Stimulated activated naive CD8-positive, alpha-beta T cell treated with anti-CD3 and anti-CD28 coated beads, Interleukin-15, amount 100 ng/mL, for 72 hours (primary cell): ENCODE results near the gene RNF11.
"Not testable (repeated sequence)": the region's sequence is repeated elsewhere in the genome, so short reads cannot be mapped to it uniquely, and the experiment has no call there.

Experiments used
- ATAC-seq: fragments of 150-1000 bp; cut with Tn5 transposase; 2 replicates; pipeline ENCODE4 v1.10.0; 2021; ENCODE audit warnings: mild to moderate bottlenecking, moderate library complexity
- DNase-seq, 2 donors: peaks; one replicate each; pipeline ENCODE4 v3.0.0; 2021 to 2022
- H3K27ac Mint-ChIP-seq, 2 donors: one replicate each; pipeline ENCODE4 v1.8.0; 2022; ENCODE audit warnings: mild to moderate bottlenecking in 2 of 2, mixed read lengths in 2 of 2, moderate library complexity in 2 of 2
- H3K27me3 Mint-ChIP-seq: one replicate; pipeline ENCODE4 v1.8.0; 2022; ENCODE audit warnings: mixed read lengths
- H3K4me1 Mint-ChIP-seq: one replicate; pipeline ENCODE4 v1.8.0; 2022; ENCODE audit warnings: mild to moderate bottlenecking, mixed read lengths
- H3K4me3 Mint-ChIP-seq, 2 donors: one replicate each; pipeline ENCODE4 v1.8.0; 2022; ENCODE audit warnings: mild to moderate bottlenecking in 2 of 2, mixed read lengths in 2 of 2, moderate library complexity in 1 of 2
- H3K9me3 Mint-ChIP-seq, 2 donors: one replicate each; pipeline ENCODE4 v1.8.0; 2022; ENCODE audit warnings: mixed read lengths in 2 of 2

Gene RNF11

DNA sequence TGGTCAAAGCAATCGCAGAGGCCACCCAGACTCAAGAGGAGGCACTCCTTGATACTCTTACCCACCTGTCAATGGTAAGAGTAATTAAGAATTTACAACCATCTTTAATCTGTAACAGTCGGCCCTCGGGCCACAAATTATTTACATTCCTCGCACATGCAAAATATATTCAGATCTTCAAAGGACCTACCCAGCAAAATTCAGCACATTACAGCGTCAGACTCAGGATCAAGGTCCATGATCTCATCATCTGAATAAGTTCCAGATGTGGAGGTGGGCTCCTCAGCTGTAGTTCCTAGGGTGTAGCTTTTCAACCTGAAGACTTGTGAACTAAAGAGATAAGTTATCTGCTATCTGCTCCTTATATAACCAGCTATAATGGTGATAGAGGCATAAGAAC, 17.1 kb upstream of the RNF11 start:
- ATAC-seq (no peak), DNase-seq (no peak)
- H3K9me3 Mint-ChIP-seq: no peaks in the 10 kb centered on the region
- peaks cover 31% of the 10 kb centered on the region for H3K4me1 Mint-ChIP-seq
- H3K4me3 Mint-ChIP-seq: no peak overlapping the region
- H3K27me3 Mint-ChIP-seq: no peaks in the 10 kb centered on the region
- no peak overlapping the region for H3K27ac Mint-ChIP-seq

DNA sequence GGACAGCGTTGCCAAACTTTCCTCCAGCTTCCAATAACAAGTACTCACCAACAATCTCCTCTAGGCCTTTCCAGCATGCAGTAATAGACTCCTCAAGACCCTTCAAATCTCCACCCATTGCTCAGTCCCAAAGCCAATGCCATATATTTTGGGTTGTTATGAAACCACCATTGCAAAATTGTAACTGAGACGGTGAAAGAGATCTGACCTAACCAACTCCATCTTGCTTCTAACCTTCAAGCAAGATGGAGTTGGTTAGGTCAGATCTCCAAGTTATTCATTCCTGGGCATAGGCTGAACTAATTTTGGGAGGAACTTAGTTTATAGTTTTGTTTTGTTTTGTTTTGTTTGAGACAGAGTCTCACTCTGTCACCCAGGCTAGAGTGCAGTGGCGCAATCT, 14.5 kb upstream of the RNF11 start:
- DNase-seq, H3K9me3 Mint-ChIP-seq, H3K27me3 Mint-ChIP-seq, ATAC-seq, H3K27ac Mint-ChIP-seq, H3K4me3 Mint-ChIP-seq: not testable (repeated sequence)
- H3K4me1 Mint-ChIP-seq: peaks cover 12% of the 10 kb centered on the region

- H3K4me3 Mint-ChIP-seq: no peak overlapping the region
- H3K4me1 Mint-ChIP-seq: peaks cover 12% of the 10 kb centered on the region
- no peak overlapping the region for H3K27ac Mint-ChIP-seq
- no peaks in the 10 kb centered on the region for H3K9me3 Mint-ChIP-seq
- ATAC-seq (no peak), DNase-seq (no peak)
- no peaks in the 10 kb centered on the region for H3K27me3 Mint-ChIP-seq
Measured at GRCh38 chr1:51222136-51222787, 13.8 kb upstream of the RNF11 start.

DNA sequence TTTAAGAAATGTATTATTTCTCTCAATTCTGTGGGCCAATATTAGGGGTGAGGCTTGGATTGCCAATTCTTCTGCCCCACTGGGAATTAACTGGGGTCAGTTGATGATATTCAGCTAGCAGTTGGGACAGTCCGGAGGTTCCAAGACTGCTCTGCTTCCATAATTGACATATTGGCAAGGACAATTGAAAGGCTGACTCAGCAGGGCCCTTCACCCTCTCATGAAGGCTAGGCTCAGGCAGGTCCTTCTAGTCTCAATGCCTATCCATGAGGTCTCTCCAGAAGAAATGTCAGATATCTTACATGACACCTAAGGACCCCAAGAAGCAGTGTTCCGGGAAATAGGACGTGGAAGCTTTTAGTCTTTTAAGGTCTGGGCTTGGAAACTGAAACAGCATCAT, 13.3 kb upstream of the RNF11 start:
- no peak overlapping the region for H3K27ac Mint-ChIP-seq
- H3K4me1 Mint-ChIP-seq: peaks cover 12% of the 10 kb centered on the region
- DNase-seq: no peak
- H3K9me3 Mint-ChIP-seq: no peaks in the 10 kb centered on the region
- ATAC-seq: no peak
- no peaks in the 10 kb centered on the region for H3K27me3 Mint-ChIP-seq
- no peak overlapping the region for H3K4me3 Mint-ChIP-seq

- no peak overlapping the region for H3K4me3 Mint-ChIP-seq
- peaks cover 12% of the 10 kb centered on the region for H3K4me1 Mint-ChIP-seq
- no peaks in the 10 kb centered on the region for H3K9me3 Mint-ChIP-seq
- no peaks in the 10 kb centered on the region for H3K27me3 Mint-ChIP-seq
- H3K27ac Mint-ChIP-seq: no peak overlapping the region
- no peak for DNase-seq
- ATAC-seq: no peak
Measured at GRCh38 chr1:51224255-51224654, 11.8 kb upstream of the RNF11 start.

- not testable (repeated sequence) for H3K9me3 Mint-ChIP-seq, H3K4me3 Mint-ChIP-seq
Measured at GRCh38 chr1:51227231-51227960, 8.7 kb upstream of the RNF11 start.

DNA sequence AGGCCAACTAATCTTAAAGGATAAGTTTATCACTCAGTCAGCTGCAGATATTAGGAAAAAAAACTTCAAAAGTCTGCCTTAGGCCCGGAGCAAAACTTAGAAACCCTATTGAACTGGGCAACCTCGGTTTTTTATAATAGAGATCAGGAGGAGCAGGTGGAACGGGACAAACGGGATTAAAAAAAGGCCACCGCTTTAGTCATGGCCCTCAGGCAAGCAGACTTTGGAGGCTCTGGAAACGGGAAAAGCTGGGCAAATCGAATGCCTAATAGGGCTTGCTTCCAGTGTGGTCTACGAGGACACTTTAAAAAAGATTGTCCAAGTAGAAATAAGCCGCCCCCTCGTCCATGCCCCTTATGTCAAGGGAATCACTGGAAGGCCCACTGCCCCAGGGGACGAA, 7.6 kb upstream of the RNF11 start:
- DNase-seq, H3K27me3 Mint-ChIP-seq, H3K4me3 Mint-ChIP-seq, H3K4me1 Mint-ChIP-seq, ATAC-seq, H3K27ac Mint-ChIP-seq, H3K9me3 Mint-ChIP-seq: not testable (repeated sequence)

More at GRCh38 chr1:51227231-51227960, 8.7 kb upstream of the RNF11 start:
- ATAC-seq, H3K27ac Mint-ChIP-seq, DNase-seq, H3K27me3 Mint-ChIP-seq, H3K4me1 Mint-ChIP-seq: not testable (repeated sequence)

GRCh38 chr1:51230501-51231078, 5.5 kb upstream of the RNF11 start:
- Mint-ChIP-seq H3K4me3 (no peak overlapping the region), H3K27ac (no peak overlapping the region), H3K27me3 (no peaks in the 10 kb centered on the region), H3K9me3 (no peaks in the 10 kb centered on the region), H3K4me1 (peaks cover 17% of the 10 kb centered on the region)
- ATAC-seq: no peak
- DNase-seq: no peak

DNA sequence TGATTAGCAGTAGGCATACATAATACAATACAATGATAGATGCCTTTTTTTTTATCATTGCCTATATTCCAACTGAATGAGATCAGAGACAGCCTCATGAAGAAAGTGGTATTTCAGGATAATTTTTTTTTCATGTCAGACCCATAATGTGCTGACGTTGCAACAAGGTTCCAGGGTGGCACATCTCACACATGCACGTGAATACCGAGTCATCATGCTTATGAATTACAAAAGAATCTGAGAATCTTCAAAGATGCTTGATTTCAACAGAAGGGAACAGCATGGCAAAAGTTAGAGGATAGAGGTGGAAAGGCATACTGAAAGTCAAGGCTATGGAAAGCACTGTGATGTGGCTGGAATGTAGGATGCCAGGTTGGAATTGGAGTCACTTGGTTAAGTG, 5.0 kb upstream of the RNF11 start:
- no peaks in the 10 kb centered on the region for H3K27me3 Mint-ChIP-seq
- no peak overlapping the region for H3K4me3 Mint-ChIP-seq
- no peak for DNase-seq
- H3K4me1 Mint-ChIP-seq: peaks cover 18% of the 10 kb centered on the region
- H3K27ac Mint-ChIP-seq: no peak overlapping the region
- no peak for ATAC-seq
- no peaks in the 10 kb centered on the region for H3K9me3 Mint-ChIP-seq

GRCh38 chr1:51231896-51232295, 4.2 kb upstream of the RNF11 start:
- DNase-seq (no peak), ATAC-seq (no peak)
- H3K9me3 Mint-ChIP-seq: no peaks in the 10 kb centered on the region
- H3K4me3 Mint-ChIP-seq: no peak overlapping the region
- H3K4me1 Mint-ChIP-seq: peaks cover 18% of the 10 kb centered on the region
- H3K27ac Mint-ChIP-seq: no peak overlapping the region
- no peaks in the 10 kb centered on the region for H3K27me3 Mint-ChIP-seq

DNA sequence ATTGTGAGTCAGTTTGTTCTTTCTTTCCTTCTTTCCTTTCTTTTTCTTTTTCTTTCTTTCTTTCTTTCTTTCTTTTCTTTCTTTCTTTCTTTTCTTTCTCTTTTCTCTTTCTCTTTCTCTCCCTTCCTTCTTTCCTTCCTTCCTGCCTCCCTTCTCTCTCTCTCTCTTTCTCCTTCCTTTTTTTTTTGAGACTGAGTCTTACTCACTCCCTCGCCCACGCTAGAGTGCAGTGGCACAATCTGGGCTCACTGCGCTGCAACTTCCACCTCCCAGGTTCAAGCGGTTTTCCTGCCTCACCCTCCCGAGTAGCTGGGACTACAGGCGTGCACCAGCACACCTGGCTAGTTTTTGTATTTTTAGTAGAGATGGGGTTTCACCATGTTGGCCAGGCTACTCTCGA, 1.8 kb upstream of the RNF11 start:
- H3K4me3 Mint-ChIP-seq: peak overlapping the region in 1 of 2 donors; percentile 11
- peaks cover 18% of the 10 kb centered on the region for H3K4me1 Mint-ChIP-seq
- H3K27me3 Mint-ChIP-seq, H3K9me3 Mint-ChIP-seq, H3K27ac Mint-ChIP-seq, ATAC-seq, DNase-seq: not testable (repeated sequence)

GRCh38 chr1:51234721-51235425, 1.2 kb upstream of the RNF11 start:
- peak overlapping the region in 1 of 2 donors; percentile 43 for H3K27ac Mint-ChIP-seq
- no peaks in the 10 kb centered on the region for H3K9me3 Mint-ChIP-seq
- H3K27me3 Mint-ChIP-seq: no peaks in the 10 kb centered on the region
- peak overlapping the region; percentile 84 to 88 for H3K4me3 Mint-ChIP-seq
- ATAC-seq (no peak), DNase-seq (peak; percentile 23 to 53)
- peaks cover 20% of the 10 kb centered on the region for H3K4me1 Mint-ChIP-seq

DNA sequence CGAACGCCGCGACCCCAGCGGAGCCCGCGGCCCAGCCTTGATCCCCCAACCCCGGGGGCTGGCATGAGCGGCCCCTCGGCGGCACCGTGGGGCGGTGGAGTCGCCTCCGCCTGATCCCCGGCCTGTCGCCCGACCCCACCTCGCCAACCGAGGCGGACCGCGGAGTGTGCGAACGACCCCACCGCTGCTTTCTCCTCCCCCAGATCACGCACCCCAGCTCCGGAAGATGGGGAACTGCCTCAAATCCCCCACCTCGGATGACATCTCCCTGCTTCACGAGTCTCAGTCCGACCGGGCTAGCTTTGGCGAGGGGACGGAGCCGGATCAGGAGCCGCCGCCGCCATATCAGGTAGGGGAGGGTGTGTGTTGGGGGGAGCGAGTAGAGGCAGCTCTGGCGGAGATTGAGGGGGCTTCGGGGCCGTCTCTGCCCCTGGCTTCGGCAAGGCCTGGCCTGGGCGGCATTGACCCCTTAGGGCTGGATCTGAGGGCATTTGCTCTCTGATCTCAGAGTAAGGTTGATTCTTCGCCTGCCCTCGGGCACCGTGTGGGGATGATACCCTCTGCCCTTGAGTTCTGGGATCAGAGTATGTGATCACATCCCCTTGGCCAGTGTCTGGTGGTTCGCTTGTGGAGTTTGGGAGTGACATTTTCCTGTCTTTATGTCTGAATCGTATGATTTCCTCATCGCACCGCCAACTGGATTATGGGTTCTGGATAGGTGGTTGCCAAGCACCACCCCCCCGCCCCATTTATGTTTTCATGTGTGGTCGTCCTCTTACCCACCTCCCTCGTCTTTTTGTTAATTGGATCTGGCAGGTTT, 668 bp downstream of the RNF11 start:
- ATAC-seq (peak; percentile 55), DNase-seq (peak; percentile 48 to 52)
- H3K27me3 Mint-ChIP-seq: no peaks in the 10 kb centered on the region
- no peak overlapping the region for H3K27ac Mint-ChIP-seq
- no peak overlapping the region for H3K4me3 Mint-ChIP-seq
- H3K4me1 Mint-ChIP-seq: peaks cover 39% of the 10 kb centered on the region
- no peaks in the 10 kb centered on the region for H3K9me3 Mint-ChIP-seq

GRCh38 chr1:51237351-51238033, 1.4 kb downstream of the RNF11 start:
- peaks cover 40% of the 10 kb centered on the region for H3K4me1 Mint-ChIP-seq
- H3K4me3 Mint-ChIP-seq: no peak overlapping the region
- DNase-seq: no peak
- no peak overlapping the region for H3K27ac Mint-ChIP-seq
- no peaks in the 10 kb centered on the region for H3K27me3 Mint-ChIP-seq
- H3K9me3 Mint-ChIP-seq: no peaks in the 10 kb centered on the region
- no peak for ATAC-seq

DNA sequence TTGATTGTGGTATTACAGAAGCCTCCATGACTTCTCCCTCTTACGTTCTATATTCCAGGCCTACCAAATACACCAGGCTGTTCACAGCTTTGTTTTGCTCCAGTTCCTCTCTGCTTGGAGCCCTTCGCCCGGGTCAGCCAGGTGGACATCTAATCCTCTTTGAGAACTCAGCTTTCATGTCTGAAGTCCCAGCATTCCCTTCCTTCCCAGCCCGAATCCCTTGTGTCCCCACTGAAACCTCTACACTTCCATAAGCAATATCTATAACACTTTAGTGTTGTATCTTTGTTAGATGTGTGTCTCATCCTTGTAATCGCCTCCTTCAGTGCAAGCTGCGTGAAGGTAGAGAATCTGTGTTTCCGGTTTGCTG, 1.9 kb downstream of the RNF11 start:
- ATAC-seq (no peak), DNase-seq (no peak)
- H3K4me1 Mint-ChIP-seq: peaks cover 42% of the 10 kb centered on the region
- no peak overlapping the region for H3K4me3 Mint-ChIP-seq
- H3K27ac Mint-ChIP-seq: no peak overlapping the region
- H3K9me3 Mint-ChIP-seq: no peaks in the 10 kb centered on the region
- no peaks in the 10 kb centered on the region for H3K27me3 Mint-ChIP-seq
